ENCODE results near the gene CITED2. TPM values are rescaled to one million over a fixed set of nuclear protein-coding genes. Genes with fewer than 3 reads are reported as not detected.

Gene CITED2
- total and polyA plus RNA-seq, 8 donors = 8.0 to 75.1 (median 38.2) TPM

GRCh38 chr6:139406577-139407343 is 32.3 kb upstream of the CITED2 start:
- Histone ChIP-seq H3K36me3 (no peaks in the 10 kb centered on the region), H3K27me3 (no peaks in the 10 kb centered on the region), H3K27ac (no peak overlapping the region), H3K4me1 (no peaks in the 10 kb centered on the region), H3K4me3 (no peak overlapping the region), H3K9me3 (no peaks in the 10 kb centered on the region)
- ATAC-seq (no peak), FAIRE-seq (no peak), DNase-seq (no peak)
- TF ChIP-seq CTCF (IDR thresholded peaks at IDR 0.05) = no peak
- WGBS, 2 donors = 80 to 88% methylated on average over 4 of the region's 4 CpGs
- intact Hi-C loops (cut with DNase I) = no loop called here

DNA sequence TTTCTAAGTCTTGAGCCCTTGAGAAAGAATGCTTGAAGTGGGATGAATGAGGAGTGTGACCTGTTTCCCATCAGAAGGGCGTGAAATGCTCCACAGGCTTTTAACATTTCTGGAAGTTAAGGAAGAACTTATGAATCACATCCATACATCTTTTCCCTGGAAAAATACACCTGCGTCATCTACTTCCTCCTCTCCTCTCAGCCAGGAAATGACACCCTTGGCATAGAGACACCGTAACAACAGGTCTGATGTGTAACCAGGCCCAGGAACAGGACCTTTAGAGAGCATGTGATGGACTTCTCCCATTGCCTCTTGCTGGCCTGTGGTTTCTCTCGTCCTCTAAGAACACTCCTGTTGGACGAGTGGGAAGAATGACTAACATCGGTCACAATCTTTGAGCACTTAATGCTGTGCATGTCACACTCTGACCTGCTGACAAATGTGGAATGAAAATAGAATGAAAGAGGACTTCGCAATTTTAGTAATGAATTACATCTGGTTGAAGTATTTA is 28.5 kb upstream of the CITED2 start:
- no peak for FAIRE-seq
- H3K4me1 ChIP-seq = no peaks in the 10 kb centered on the region
- H3K4me3 ChIP-seq = no peak overlapping the region
- DNase-seq = no peak
- no peak for TF ChIP-seq CTCF (IDR thresholded peaks at IDR 0.05)
- 89 to 92% methylated on average over 7 of the region's 7 CpGs for WGBS, 2 donors
- H3K9me3 ChIP-seq = no peaks in the 10 kb centered on the region
- no peak overlapping the region for H3K27ac ChIP-seq
- peak in 1 of 4 donors; percentile 56 for ATAC-seq
- H3K36me3 ChIP-seq = no peaks in the 10 kb centered on the region
- H3K27me3 ChIP-seq = no peaks in the 10 kb centered on the region
- intact Hi-C loops (cut with DNase I) = no loop called here

DNA sequence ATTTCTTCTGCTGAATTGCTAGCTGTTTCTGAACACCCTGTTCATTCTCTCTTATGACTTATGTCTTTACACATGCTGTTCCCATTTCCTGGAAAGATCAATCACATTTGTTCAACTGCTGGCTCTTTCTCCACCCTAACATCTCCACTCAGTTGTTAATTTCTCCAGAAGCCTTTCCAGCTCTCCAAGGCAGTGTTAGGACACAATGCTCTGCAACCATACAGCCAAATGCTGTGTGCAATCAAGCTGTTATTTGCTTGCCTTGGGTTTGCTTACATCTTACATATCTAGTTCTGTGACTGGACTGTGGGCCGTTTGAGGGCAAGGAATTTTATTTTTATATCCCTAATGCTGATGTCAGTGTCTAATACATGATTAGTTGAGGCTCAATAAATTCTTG is 24.2 kb upstream of the CITED2 start:
- 14 to 15% methylated on average over 1 of the region's 1 CpG for WGBS, 2 donors

DNA sequence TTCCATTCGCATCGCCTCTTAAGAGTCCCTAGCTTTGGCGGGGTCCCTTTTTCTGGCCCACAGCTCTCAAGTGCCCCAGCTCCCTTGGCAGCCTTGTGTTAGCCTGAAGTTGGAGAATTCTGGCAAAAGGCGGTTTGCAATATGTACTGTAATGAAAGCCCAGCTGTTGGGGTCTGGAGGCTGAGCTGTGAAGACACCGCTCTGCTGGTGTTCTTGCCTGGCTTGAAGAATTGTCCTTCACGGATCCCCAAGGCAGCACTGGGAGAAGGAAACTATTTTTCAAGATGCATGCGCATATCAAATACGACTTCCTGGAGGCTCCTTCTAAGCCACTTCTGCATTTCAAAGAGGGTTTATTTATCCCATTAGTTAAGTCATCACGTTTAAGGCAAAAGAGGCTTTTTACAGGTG is 21.4 kb upstream of the CITED2 start:
- TF ChIP-seq CTCF (IDR thresholded peaks at IDR 0.05) = no peak
- no peak for ATAC-seq
- Histone ChIP-seq H3K27ac (no peak overlapping the region), H3K27me3 (no peaks in the 10 kb centered on the region), H3K36me3 (no peaks in the 10 kb centered on the region), H3K9me3 (no peaks in the 10 kb centered on the region), H3K4me3 (no peak overlapping the region), H3K4me1 (no peaks in the 10 kb centered on the region)
- no peak for DNase-seq
- intact Hi-C loops (cut with DNase I) = no loop called here
- WGBS, 2 donors = 85 to 88% methylated on average over 9 of the region's 9 CpGs
- no peak for FAIRE-seq

More for the DNA sequence above, 24.2 kb upstream of the CITED2 start:
- Histone ChIP-seq H3K9me3 (no peaks in the 10 kb centered on the region), H3K36me3 (no peaks in the 10 kb centered on the region), H3K4me3 (no peak overlapping the region), H3K27ac (no peak overlapping the region), H3K4me1 (no peaks in the 10 kb centered on the region), H3K27me3 (no peaks in the 10 kb centered on the region)
- intact Hi-C loops (cut with DNase I) = no loop called here
- ATAC-seq (no peak), FAIRE-seq (no peak), DNase-seq (no peak)
- TF ChIP-seq CTCF (IDR thresholded peaks at IDR 0.05) = no peak

- ATAC-seq (no peak), FAIRE-seq (no peak), DNase-seq (no peak)
- no peak for TF ChIP-seq CTCF (IDR thresholded peaks at IDR 0.05)
- no peak overlapping the region for H3K27ac ChIP-seq
- no peaks in the 10 kb centered on the region for H3K36me3 ChIP-seq
- no peaks in the 10 kb centered on the region for H3K9me3 ChIP-seq
- H3K27me3 ChIP-seq = no peaks in the 10 kb centered on the region
- intact Hi-C loops (cut with DNase I) = no loop called here
- no peak overlapping the region for H3K4me3 ChIP-seq
- H3K4me1 ChIP-seq = no peaks in the 10 kb centered on the region
- WGBS, 2 donors = 82 to 96% methylated on average over 1 of the region's 1 CpG
These were observed 20.9 kb upstream of the CITED2 start for GRCh38 chr6:139395371-139395770.
